ENCODE results near the gene JARID2.

JARID2 gene

GRCh38 chr6:15508441-15508871, 262.6 kb downstream of the JARID2 start:
- H3K23ac ChIP-seq (ENCODE audit: low read depth, low read length, poor library complexity), result no peak overlapping the region
- no peak overlapping the region for H2BK15ac ChIP-seq (ENCODE audit: low read length)
- no CpG with 5 or more reads among the region's 6 CpGs for WGBS, 2 donors (ENCODE audit: extremely low coverage in 2 of 2, insufficient read length in 2 of 2, insufficient replicate concordance in 1 of 2)
- H2BK12ac ChIP-seq (ENCODE audit: low read length), result no peak overlapping the region
- no peak overlapping the region for H3K9ac ChIP-seq (ENCODE audit: low read depth, low read length, poor library complexity)
- H4K8ac ChIP-seq (ENCODE audit: low read depth, low read length), result no peak overlapping the region
- peaks cover 48 to 100% of the 10 kb centered on the region in 2 donors for H3K36me3 ChIP-seq (replicated peaks in 1 of 2; ENCODE audit: control insufficient read depth in 2 of 2, insufficient read depth in 2 of 2, low read length in 2 of 2)
- no peak overlapping the region for H2BK120ac ChIP-seq (ENCODE audit: low read depth, low read length)
- H2AK5ac ChIP-seq (ENCODE audit: low read depth, low read length), result no peak overlapping the region
- no peak overlapping the region for H3K14ac ChIP-seq (ENCODE audit: low read length)
- H3K4me2 ChIP-seq (ENCODE audit: insufficient read depth, low read length, poor library complexity, severe bottlenecking), result no peak overlapping the region
- no peak overlapping the region for H2BK5ac ChIP-seq (ENCODE audit: low read length)
- H2AFZ ChIP-seq (ENCODE audit: low read length), result no peak overlapping the region
- H3K4me3 ChIP-seq (ENCODE audit: low read length in 2 of 2), result no peak overlapping the region
- no peak for DNase-seq (ENCODE audit: low spot score)
- H3K4me1 ChIP-seq (ENCODE audit: control insufficient read depth in 2 of 2, insufficient read depth in 1 of 2, low read depth in 1 of 2, low read length in 2 of 2), result peaks cover 0 to under 1% of the 10 kb centered on the region in 2 donors
- H3K27me3 ChIP-seq (ENCODE audit: control insufficient read depth in 3 of 3, insufficient read depth in 3 of 3, low read depth in 1 of 3, low read length in 3 of 3), result no peaks in the 10 kb centered on the region
- H3K79me1 ChIP-seq (ENCODE audit: low read depth, low read length), result peaks cover 21% of the 10 kb centered on the region
- no peak overlapping the region for H4K91ac ChIP-seq (ENCODE audit: low read depth, low read length, poor library complexity)
- no peak overlapping the region for H3K27ac ChIP-seq (replicated peaks; ENCODE audit: low read length)
- no peak overlapping the region for H3K18ac ChIP-seq (ENCODE audit: low read length)
- H3K9me3 ChIP-seq (replicated peaks in 1 of 2; ENCODE audit: control insufficient read depth in 2 of 2, insufficient read depth in 1 of 2, low read depth in 1 of 2, low read length in 2 of 2), result no peaks in the 10 kb centered on the region
- H3K4ac ChIP-seq (ENCODE audit: low read length), result no peak overlapping the region

- Histone ChIP-seq H2BK120ac (ENCODE audit: low read depth, low read length) (no peak overlapping the region), H3K79me1 (ENCODE audit: low read depth, low read length) (peaks cover 21% of the 10 kb centered on the region), H3K14ac (ENCODE audit: low read length) (no peak overlapping the region), H3K4ac (ENCODE audit: low read length) (no peak overlapping the region), H3K9me3 (replicated peaks in 1 of 2; ENCODE audit: control insufficient read depth in 2 of 2, insufficient read depth in 1 of 2, low read depth in 1 of 2, low read length in 2 of 2) (no peaks in the 10 kb centered on the region), H4K8ac (ENCODE audit: low read depth, low read length) (no peak overlapping the region), H3K9ac (ENCODE audit: low read depth, low read length, poor library complexity) (no peak overlapping the region), H4K91ac (ENCODE audit: low read depth, low read length, poor library complexity) (no peak overlapping the region), H2BK12ac (ENCODE audit: low read length) (no peak overlapping the region), H3K4me2 (ENCODE audit: insufficient read depth, low read length, poor library complexity, severe bottlenecking) (no peak overlapping the region), H3K36me3 (replicated peaks in 1 of 2; ENCODE audit: control insufficient read depth in 2 of 2, insufficient read depth in 2 of 2, low read length in 2 of 2) (peaks cover 53 to 100% of the 10 kb centered on the region in 2 donors), H2BK5ac (ENCODE audit: low read length) (no peak overlapping the region), H3K18ac (ENCODE audit: low read length) (no peak overlapping the region), H3K4me3 (ENCODE audit: low read length in 2 of 2) (no peak overlapping the region), H3K27me3 (ENCODE audit: control insufficient read depth in 3 of 3, insufficient read depth in 3 of 3, low read depth in 1 of 3, low read length in 3 of 3) (no peaks in the 10 kb centered on the region), H3K27ac (replicated peaks; ENCODE audit: low read length) (no peak overlapping the region), H3K4me1 (ENCODE audit: control insufficient read depth in 2 of 2, insufficient read depth in 1 of 2, low read depth in 1 of 2, low read length in 2 of 2) (no peaks in the 10 kb centered on the region), H2AK5ac (ENCODE audit: low read depth, low read length) (no peak overlapping the region), H3K23ac (ENCODE audit: low read depth, low read length, poor library complexity) (no peak overlapping the region), H2AFZ (ENCODE audit: low read length) (no peak overlapping the region), H2BK15ac (ENCODE audit: low read length) (no peak overlapping the region)
- DNase-seq (ENCODE audit: low spot score), result no peak
- no CpG with 5 or more reads among the region's 15 CpGs for WGBS, 2 donors (ENCODE audit: extremely low coverage in 2 of 2, insufficient read length in 2 of 2, insufficient replicate concordance in 1 of 2)
Observed at GRCh38 chr6:15508931-15509330, 263.1 kb downstream of the JARID2 start.

- Histone ChIP-seq H2AK5ac (ENCODE audit: low read depth, low read length) (no peak overlapping the region), H3K14ac (ENCODE audit: low read length) (no peak overlapping the region), H3K27ac (replicated peaks; ENCODE audit: low read length) (no peak overlapping the region), H3K9me3 (replicated peaks in 1 of 2; ENCODE audit: control insufficient read depth in 2 of 2, insufficient read depth in 1 of 2, low read depth in 1 of 2, low read length in 2 of 2) (no peaks in the 10 kb centered on the region), H2AFZ (ENCODE audit: low read length) (no peak overlapping the region), H4K8ac (ENCODE audit: low read depth, low read length) (no peak overlapping the region), H3K79me1 (ENCODE audit: low read depth, low read length) (peaks cover 25% of the 10 kb centered on the region), H3K4me1 (ENCODE audit: control insufficient read depth in 2 of 2, insufficient read depth in 1 of 2, low read depth in 1 of 2, low read length in 2 of 2) (no peaks in the 10 kb centered on the region), H3K9ac (ENCODE audit: low read depth, low read length, poor library complexity) (no peak overlapping the region), H2BK5ac (ENCODE audit: low read length) (no peak overlapping the region), H3K4ac (ENCODE audit: low read length) (no peak overlapping the region), H4K91ac (ENCODE audit: low read depth, low read length, poor library complexity) (no peak overlapping the region), H2BK12ac (ENCODE audit: low read length) (no peak overlapping the region), H3K27me3 (ENCODE audit: control insufficient read depth in 3 of 3, insufficient read depth in 3 of 3, low read depth in 1 of 3, low read length in 3 of 3) (no peaks in the 10 kb centered on the region), H3K4me3 (ENCODE audit: low read length in 2 of 2) (no peak overlapping the region), H3K4me2 (ENCODE audit: insufficient read depth, low read length, poor library complexity, severe bottlenecking) (no peak overlapping the region), H3K23ac (ENCODE audit: low read depth, low read length, poor library complexity) (no peak overlapping the region), H2BK15ac (ENCODE audit: low read length) (no peak overlapping the region), H3K18ac (ENCODE audit: low read length) (no peak overlapping the region), H2BK120ac (ENCODE audit: low read depth, low read length) (no peak overlapping the region), H3K36me3 (replicated peaks in 1 of 2; ENCODE audit: control insufficient read depth in 2 of 2, insufficient read depth in 2 of 2, low read length in 2 of 2) (peaks cover 57 to 100% of the 10 kb centered on the region in 2 donors)
- WGBS, 2 donors (ENCODE audit: extremely low coverage in 2 of 2, insufficient read length in 2 of 2, insufficient replicate concordance in 1 of 2), result no CpG with 5 or more reads among the region's 13 CpGs
- no peak for DNase-seq (ENCODE audit: low spot score)
Observed at GRCh38 chr6:15509335-15509933, 263.6 kb downstream of the JARID2 start.

GRCh38 chr6:15510121-15510520, 264.3 kb downstream of the JARID2 start:
- Histone ChIP-seq H3K18ac (ENCODE audit: low read length) (peak overlapping the region; percentile 67), H3K36me3 (replicated peaks in 1 of 2; ENCODE audit: control insufficient read depth in 2 of 2, insufficient read depth in 2 of 2, low read length in 2 of 2) (peaks cover 59 to 100% of the 10 kb centered on the region in 2 donors)
- no CpG with 5 or more reads among the region's 6 CpGs for WGBS, 2 donors (ENCODE audit: extremely low coverage in 2 of 2, insufficient read length in 2 of 2, insufficient replicate concordance in 1 of 2)

More at GRCh38 chr6:15510121-15510520, 264.3 kb downstream of the JARID2 start:
- no peak overlapping the region for H2BK120ac ChIP-seq (ENCODE audit: low read depth, low read length)
- H3K4me3 ChIP-seq (ENCODE audit: low read length in 2 of 2), result no peak overlapping the region
- DNase-seq (ENCODE audit: low spot score), result no peak
- no peak overlapping the region for H3K4ac ChIP-seq (ENCODE audit: low read length)
- H3K79me1 ChIP-seq (ENCODE audit: low read depth, low read length), result peaks cover 25% of the 10 kb centered on the region
- no peak overlapping the region for H2BK15ac ChIP-seq (ENCODE audit: low read length)
- H3K23ac ChIP-seq (ENCODE audit: low read depth, low read length, poor library complexity), result no peak overlapping the region
- H2AFZ ChIP-seq (ENCODE audit: low read length), result no peak overlapping the region
- H2BK12ac ChIP-seq (ENCODE audit: low read length), result no peak overlapping the region
- H3K9ac ChIP-seq (ENCODE audit: low read depth, low read length, poor library complexity), result no peak overlapping the region
- H3K4me1 ChIP-seq (ENCODE audit: control insufficient read depth in 2 of 2, insufficient read depth in 1 of 2, low read depth in 1 of 2, low read length in 2 of 2), result no peaks in the 10 kb centered on the region
- H4K8ac ChIP-seq (ENCODE audit: low read depth, low read length), result no peak overlapping the region
- no peak overlapping the region for H4K91ac ChIP-seq (ENCODE audit: low read depth, low read length, poor library complexity)
- no peak overlapping the region for H3K4me2 ChIP-seq (ENCODE audit: insufficient read depth, low read length, poor library complexity, severe bottlenecking)
- H3K14ac ChIP-seq (ENCODE audit: low read length), result no peak overlapping the region
- no peaks in the 10 kb centered on the region for H3K27me3 ChIP-seq (ENCODE audit: control insufficient read depth in 3 of 3, insufficient read depth in 3 of 3, low read depth in 1 of 3, low read length in 3 of 3)
- H2BK5ac ChIP-seq (ENCODE audit: low read length), result peak overlapping the region; percentile 45
- no peak overlapping the region for H3K27ac ChIP-seq (replicated peaks; ENCODE audit: low read length)
- no peak overlapping the region for H2AK5ac ChIP-seq (ENCODE audit: low read depth, low read length)
- no peaks in the 10 kb centered on the region for H3K9me3 ChIP-seq (replicated peaks in 1 of 2; ENCODE audit: control insufficient read depth in 2 of 2, insufficient read depth in 1 of 2, low read depth in 1 of 2, low read length in 2 of 2)

Data from neuronal stem cell (in vitro differentiated cells).